Adrenal gland (tissue), 12 donors: Measurements from ENCODE around the gene CYP24A1. TPM values are rescaled to one million over a fixed set of nuclear protein-coding genes. Genes with fewer than 3 reads are reported as not detected.

Experiments
- DNase-seq, 7 donors: peaks; one replicate each; pipeline ENCODE4 v3.0.0-alpha.2; 2019 to 2020
- H3K27ac ChIP-seq, 5 donors: fragments of 200-600 bp; sonication (generic) in 4 of 5; 1 replicate in 3 of 5; 2 replicates in 2 of 5; pipeline versions ENCODE4 v1.5.1 to v1.8.0; 2016 to 2020; ENCODE audit warnings: mild to moderate bottlenecking in 1 of 5
- H3K27me3 ChIP-seq: fragments of 200-600 bp; 2 replicates; pipeline ENCODE4 v1.8.0; 2021
- H3K36me3 ChIP-seq, 2 donors: fragments of 200-600 bp; replicated peaks in 1 of 2; 1 replicate in 1 of 2; 2 replicates in 1 of 2; pipeline versions ENCODE4 v1.5.1 to v1.8.0; 2018 to 2022
- H3K4me1 ChIP-seq, 2 donors: fragments of 200-600 bp; replicated peaks in 1 of 2; 1 replicate in 1 of 2; 2 replicates in 1 of 2; pipeline versions ENCODE4 v1.5.1 to v1.8.0; 2018 to 2021
- H3K4me3 ChIP-seq, 4 donors: fragments of 200-600 bp; sonication (generic) in 3 of 4; one replicate each; pipeline ENCODE4 v1.5.1; 2016 to 2018
- H3K9me3 ChIP-seq, 3 donors: fragments of 200-600 bp; sonication (generic) in 1 of 3; replicated peaks in 1 of 3; 1 replicate in 2 of 3; 2 replicates in 1 of 3; pipeline versions ENCODE4 v1.5.1 to v1.8.0; 2016 to 2021
- POLR2A ChIP-seq, 2 donors: fragments of 450-650 bp; IDR thresholded peaks; one replicate each; pipeline ENCODE4 v1.6.1; 2017; ENCODE audit warnings: antibody characterized with exemption in 2 of 2, mild to moderate bottlenecking in 2 of 2, moderate library complexity in 1 of 2
- WGBS, 4 donors: extraction: QIAGEN DNeasy Blood & Tissue Kit in 2 of 4; methylation state at CpG; one replicate each; pipeline versions ENCODE4 v1.1.5 to v1.1.7; 2013 to 2017; 5-methylcytosine and 5-hydroxymethylcytosine counted together
- intact Hi-C, 2 donors: fragments of 100-400 bp; cut with DNase I; formaldehyde crosslinking; loops; one replicate each; pipeline versions ENCODE4 v1.14.1 to v1.15.0; 2022 to 2023
- polyA plus RNA-seq, 3 donors: library from polyadenylated mRNA; stranded (reverse); fragments of 200-250 nt in 2 of 3; fragments of 350-450 nt in 1 of 3; fragmentation: Illumina TruSeq in 1 of 3; extraction: RNeasy Lipid Tissue Mini Kit (QIAGEN cat#74804) in 1 of 3; gene quantifications; one replicate each; pipeline ENCODE4 v1.2.3, GENCODE V29; 2013 to 2014
- total RNA-seq, 9 donors: library from RNA; depleted of rRNA in 4 of 9; stranded (reverse); fragments of >200 nt in 4 of 9; fragments of 120-200 nt in 1 of 9; fragmentation: NEBNext Ultra II Directional in 1 of 9; extraction: Animal tissue kit (Norgen Biotek cat#: 25700) in 1 of 9; gene quantifications; one replicate each; pipeline versions ENCODE4 v1.1.0 to v1.2.4, GENCODE V29; 2013 to 2023
- TF ChIP-seq, protein P1 (sequence below), 6 experiments: fragments of 450-650 bp in 4 of 6; fragments of 200-600 bp in 2 of 6; sonication (generic) in 1 of 6; IDR thresholded peaks; 1 replicate in 5 of 6; 2 replicates in 1 of 6; pipeline versions ENCODE4 v1.5.1 to v1.8.0; 2016 to 2021; ENCODE audit warnings: antibody characterized with exemption in 6 of 6, mild to moderate bottlenecking in 2 of 6, moderate library complexity in 1 of 6
- donor health status: healthy with polysubstance abuse.
- donor health status: Bipolar disorder and iron deficiency.
- donor health status: DM: yes; HTN: yes; CAD: no.
- donor health status: DM: no; HTN: no; CAD: no.
- donor health status: DM: no; HTN: no; CAD: no.
- donor health status: DM: yes; HTN: yes; CAD: no.

Gene CYP24A1
- total and polyA plus RNA-seq, 12 donors = 0.09 TPM; not detected in 11

DNA sequence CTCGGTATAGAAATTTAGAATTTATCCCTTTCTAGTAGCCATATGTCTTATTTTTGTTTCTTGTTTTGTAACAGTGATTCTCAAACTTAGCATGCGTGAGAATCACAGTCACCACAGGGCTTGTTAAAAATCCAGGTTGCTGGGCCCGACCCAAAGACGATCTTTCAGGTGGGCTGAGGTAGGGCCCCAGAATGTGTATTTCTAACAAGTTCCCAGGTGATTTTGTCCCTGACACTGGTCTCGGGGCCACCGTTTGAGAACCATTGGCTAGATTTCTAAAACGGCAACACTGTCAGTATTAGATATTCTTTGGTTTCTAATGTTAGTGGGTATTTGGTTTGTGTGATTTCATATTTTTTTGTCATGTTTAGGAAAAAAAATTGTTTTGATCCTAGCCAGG, 44.0 kb upstream of the CYP24A1 start:
- Histone ChIP-seq H3K27me3 (no peaks in the 10 kb centered on the region), H3K27ac (peak overlapping the region in 1 of 5 donors; percentile 14), H3K9me3 (no peaks in the 10 kb centered on the region), H3K4me3 (no peak overlapping the region), H3K4me1 (peaks cover 9 to 16% of the 10 kb centered on the region in 2 donors), H3K36me3 (peaks cover 0 to 6% of the 10 kb centered on the region in 2 donors)
- intact Hi-C loops = no loop called here
- no peak for TF ChIP-seq POLR2A (IDR thresholded peaks at IDR 0.05)
- TF ChIP-seq, protein P1, sequence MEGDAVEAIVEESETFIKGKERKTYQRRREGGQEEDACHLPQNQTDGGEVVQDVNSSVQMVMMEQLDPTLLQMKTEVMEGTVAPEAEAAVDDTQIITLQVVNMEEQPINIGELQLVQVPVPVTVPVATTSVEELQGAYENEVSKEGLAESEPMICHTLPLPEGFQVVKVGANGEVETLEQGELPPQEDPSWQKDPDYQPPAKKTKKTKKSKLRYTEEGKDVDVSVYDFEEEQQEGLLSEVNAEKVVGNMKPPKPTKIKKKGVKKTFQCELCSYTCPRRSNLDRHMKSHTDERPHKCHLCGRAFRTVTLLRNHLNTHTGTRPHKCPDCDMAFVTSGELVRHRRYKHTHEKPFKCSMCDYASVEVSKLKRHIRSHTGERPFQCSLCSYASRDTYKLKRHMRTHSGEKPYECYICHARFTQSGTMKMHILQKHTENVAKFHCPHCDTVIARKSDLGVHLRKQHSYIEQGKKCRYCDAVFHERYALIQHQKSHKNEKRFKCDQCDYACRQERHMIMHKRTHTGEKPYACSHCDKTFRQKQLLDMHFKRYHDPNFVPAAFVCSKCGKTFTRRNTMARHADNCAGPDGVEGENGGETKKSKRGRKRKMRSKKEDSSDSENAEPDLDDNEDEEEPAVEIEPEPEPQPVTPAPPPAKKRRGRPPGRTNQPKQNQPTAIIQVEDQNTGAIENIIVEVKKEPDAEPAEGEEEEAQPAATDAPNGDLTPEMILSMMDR (IDR thresholded peaks at IDR 0.05) = no peak
- 88 to 95% (median 93%) methylated on average over 7 of the region's 7 CpGs for WGBS, 4 donors
- no peak for DNase-seq

DNA sequence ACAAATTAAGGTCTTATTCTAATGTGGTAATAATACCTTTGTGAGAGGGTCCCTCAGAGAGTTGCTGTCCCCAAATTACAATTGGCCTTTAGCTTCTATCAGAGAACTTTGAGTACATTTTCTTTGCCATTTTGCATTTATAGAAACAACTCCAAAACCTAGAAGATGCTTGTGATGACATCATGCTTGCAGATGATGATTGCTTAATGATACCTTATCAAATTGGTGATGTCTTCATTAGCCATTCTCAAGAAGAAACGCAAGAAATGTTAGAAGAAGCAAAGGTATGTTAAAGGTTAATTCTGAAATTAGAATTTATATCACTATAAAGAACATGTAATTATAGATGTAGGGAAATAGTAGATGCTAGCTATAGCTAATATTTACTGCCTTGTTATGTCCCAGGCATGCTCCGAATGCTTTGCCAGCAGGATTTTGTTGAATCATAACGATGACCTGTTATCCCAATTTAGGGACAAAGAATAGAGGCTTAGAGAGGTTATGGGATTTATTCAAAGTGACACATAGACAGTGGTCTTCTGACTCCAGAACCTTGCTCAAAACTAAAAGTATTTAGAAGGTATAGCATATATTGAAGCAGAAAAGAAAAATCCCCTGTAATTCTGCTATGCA, 41.5 kb upstream of the CYP24A1 start:
- 90 to 94% (median 92%) methylated on average over 3 of the region's 3 CpGs for WGBS, 4 donors

GRCh38 chr20:54214566-54214965, 40.8 kb upstream of the CYP24A1 start:
- peaks cover 9 to 23% of the 10 kb centered on the region in 2 donors for H3K4me1 ChIP-seq
- no peak overlapping the region for H3K4me3 ChIP-seq
- no peak for DNase-seq
- TF ChIP-seq, protein P1 (IDR thresholded peaks at IDR 0.05) = no peak
- TF ChIP-seq POLR2A (IDR thresholded peaks at IDR 0.05) = no peak
- no peaks in the 10 kb centered on the region for H3K27me3 ChIP-seq
- 95 to 97% (median 96%) methylated on average over 8 of the region's 8 CpGs for WGBS, 4 donors
- H3K27ac ChIP-seq = no peak overlapping the region
- H3K9me3 ChIP-seq = no peaks in the 10 kb centered on the region
- peaks cover 0 to 6% of the 10 kb centered on the region in 2 donors for H3K36me3 ChIP-seq
- intact Hi-C loops = no loop called here

More for the DNA sequence above, 41.5 kb upstream of the CYP24A1 start:
- H3K4me1 ChIP-seq = peaks cover 9 to 16% of the 10 kb centered on the region in 2 donors
- H3K9me3 ChIP-seq = no peaks in the 10 kb centered on the region
- H3K36me3 ChIP-seq = peaks cover 0 to 6% of the 10 kb centered on the region in 2 donors
- DNase-seq = no peak
- intact Hi-C loops = no loop called here
- TF ChIP-seq POLR2A (IDR thresholded peaks at IDR 0.05) = no peak
- TF ChIP-seq, protein P1 (IDR thresholded peaks at IDR 0.05) = no peak
- H3K27me3 ChIP-seq = no peaks in the 10 kb centered on the region
- H3K27ac ChIP-seq = no peak overlapping the region
- H3K4me3 ChIP-seq = no peak overlapping the region

DNA sequence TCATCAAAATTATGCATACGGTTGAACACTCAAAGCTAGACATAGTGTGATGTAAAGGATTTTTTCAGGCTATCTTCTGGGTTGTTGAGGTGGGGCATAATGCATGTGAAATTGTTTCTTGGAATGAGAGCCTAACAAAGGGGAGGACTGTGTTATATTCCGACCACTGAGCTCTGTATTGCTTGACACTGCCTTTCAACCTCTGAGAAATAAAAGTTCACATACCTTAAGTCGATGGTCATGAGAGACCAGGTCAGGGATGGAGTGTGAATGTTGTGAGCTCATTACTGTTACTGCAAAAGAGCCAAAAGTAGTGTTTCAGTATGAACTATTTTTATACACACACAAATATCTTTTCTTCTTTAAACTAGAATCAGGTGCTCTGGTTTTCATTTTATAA, 39.1 kb upstream of the CYP24A1 start:
- no peak for DNase-seq
- 91 to 98% (median 94%) methylated on average over 3 of the region's 3 CpGs for WGBS, 4 donors
- TF ChIP-seq POLR2A (IDR thresholded peaks at IDR 0.05) = no peak
- TF ChIP-seq, protein P1 (IDR thresholded peaks at IDR 0.05) = no peak
- Histone ChIP-seq H3K36me3 (peaks cover 0 to 6% of the 10 kb centered on the region in 2 donors), H3K27me3 (no peaks in the 10 kb centered on the region), H3K27ac (no peak overlapping the region), H3K4me3 (no peak overlapping the region), H3K4me1 (peaks cover 9 to 21% of the 10 kb centered on the region in 2 donors), H3K9me3 (no peaks in the 10 kb centered on the region)
- intact Hi-C loops = no loop called here
